Upper lobe of right lung (tissue), 1 donor: ENCODE data around the gene NOLC1. TPM values are rescaled to one million over a fixed set of nuclear protein-coding genes. Genes with fewer than 3 reads are reported as not detected.

Experiments used
- ATAC-seq: fragments of 200-7000 bp; cut with Tn5 transposase; one replicate; pipeline ENCODE4 v1.9.1; 2020; ENCODE audit warnings: mild to moderate bottlenecking, moderate library complexity
- DNase-seq: peaks from one replicate; pipeline ENCODE4 v3.0.0-alpha.2; 2020
- H3K27ac ChIP-seq: fragments of 200-600 bp; one replicate; pipeline ENCODE4 v1.8.0; 2022
- H3K27me3 ChIP-seq: fragments of 200-600 bp; one replicate; pipeline ENCODE4 v1.8.0; 2022; ENCODE audit warnings: mild to moderate bottlenecking
- H3K36me3 ChIP-seq: fragments of 200-600 bp; one replicate; pipeline ENCODE4 v1.8.0; 2022
- H3K4me1 ChIP-seq: fragments of 200-600 bp; one replicate; pipeline ENCODE4 v1.8.0; 2022
- H3K4me3 ChIP-seq: fragments of 200-600 bp; one replicate; pipeline ENCODE4 v1.8.0; 2022; ENCODE audit warnings: mild to moderate bottlenecking
- H3K9me3 ChIP-seq: fragments of 200-600 bp; one replicate; pipeline ENCODE4 v1.8.0; 2022
- CTCF ChIP-seq: fragments of 200-600 bp; IDR thresholded peaks from one replicate; pipeline ENCODE4 v1.8.0; 2022; ENCODE audit warnings: antibody characterized with exemption
- intact Hi-C: fragments of 100-400 bp; cut with DNase I; formaldehyde crosslinking; loops from one replicate; pipeline ENCODE4 v1.11.0; 2022
- total RNA-seq: library from RNA; stranded (reverse); fragmentation: NEBNext Ultra II Directional; extraction: Animal tissue kit (Norgen Biotek cat#: 25700); gene quantifications from one replicate; pipeline ENCODE4 v1.2.1, GENCODE V29; 2021
- donor health status: DM: no; HTN: yes; CAD: no; lungs with severe emphysema.

The NOLC1 gene
- total RNA-seq, 1 donor from 2014 or later: 37.9 TPM

GRCh38 chr10:102208311-102209035 is 56.3 kb downstream of the NOLC1 start:
- Histone ChIP-seq H3K36me3 (no peaks in the 10 kb centered on the region), H3K4me3 (no peak overlapping the region), H3K9me3 (peaks cover 5% of the 10 kb centered on the region), H3K27ac (no peak overlapping the region), H3K27me3 (no peaks in the 10 kb centered on the region), H3K4me1 (no peaks in the 10 kb centered on the region)
- no peak for DNase-seq
- intact Hi-C loops: no loop called here
- TF ChIP-seq CTCF: no peak
- ATAC-seq: no peak

- H3K27ac ChIP-seq: no peak overlapping the region
- H3K4me3 ChIP-seq: no peak overlapping the region
- H3K9me3 ChIP-seq: no peaks in the 10 kb centered on the region
- no peaks in the 10 kb centered on the region for H3K36me3 ChIP-seq
- intact Hi-C loops: no loop called here
- ATAC-seq (no peak), DNase-seq (no peak)
- no peak for TF ChIP-seq CTCF
- H3K27me3 ChIP-seq: no peaks in the 10 kb centered on the region
- no peaks in the 10 kb centered on the region for H3K4me1 ChIP-seq
These were observed 59.6 kb downstream of the NOLC1 start for GRCh38 chr10:102211615-102212299.

Other genes starting within 250 kb of the NOLC1 start
- gene ARMH3, start 96.2 kb upstream of the NOLC1 start, total RNA-seq: 37.2 TPM
- gene HPS6, start 87.0 kb upstream of the NOLC1 start, total RNA-seq: 22.6 TPM
- 60.1 TPM for gene LDB1, start 32.0 kb upstream of the NOLC1 start, total RNA-seq
- 38.3 TPM for gene PPRC1, start 19.3 kb upstream of the NOLC1 start, total RNA-seq
- gene ELOVL3, start 73.9 kb downstream of the NOLC1 start, total RNA-seq: 0.87 TPM
- not detected for gene PITX3, start 89.1 kb downstream of the NOLC1 start, total RNA-seq
- gene GBF1, start 93.1 kb downstream of the NOLC1 start, total RNA-seq: 38.5 TPM
- 36.8 TPM for gene NFKB2, start 243.3 kb downstream of the NOLC1 start, total RNA-seq